T-helper 2 cell treated with Interferon-gamma antibody and Interleukin-4, amounts not matched to agents 5 μg/mL and 100 μg/mL, for 36 hours (primary cell): ENCODE data around the gene CD40LG.

Experiments
- DNase-seq: peaks from one replicate; pipeline ENCODE4 v3.0.0; 2021; ENCODE audit warnings: low spot score
- H3K27ac Mint-ChIP-seq: one replicate; pipeline ENCODE4 v1.8.0; 2021; ENCODE audit warnings: mild to moderate bottlenecking, mixed read lengths
- H3K27me3 Mint-ChIP-seq: one replicate; pipeline ENCODE4 v1.8.0; 2021; ENCODE audit warnings: low read depth, mixed read lengths
- H3K36me3 Mint-ChIP-seq: one replicate; pipeline ENCODE4 v1.8.0; 2021; ENCODE audit warnings: low read depth, mixed read lengths
- H3K4me1 Mint-ChIP-seq: one replicate; pipeline ENCODE4 v1.8.0; 2021; ENCODE audit warnings: low read depth, mixed read lengths
- H3K4me3 Mint-ChIP-seq: one replicate; pipeline ENCODE4 v1.8.0; 2022; ENCODE audit warnings: mild to moderate bottlenecking, moderate library complexity, mixed read lengths
- H3K9me3 Mint-ChIP-seq: one replicate; pipeline ENCODE4 v1.8.0; 2021; ENCODE audit warnings: mixed read lengths

Gene CD40LG

GRCh38 chrX:136647677-136648360, at the start of gene CD40LG:
TSS of gene CD40LG (plus strand) at chrX:136648158. CDS start at chrX:136648249, 91 bp downstream.
- Mint-ChIP-seq H3K9me3 (no peaks in the 10 kb centered on the region), H3K4me3 (peak within 1 kb of the TSS; percentile 100), H3K36me3 (peaks cover 49% of the 10 kb centered on the region), H3K4me1 (peaks cover 43% of the 10 kb centered on the region), H3K27ac (peak within 1 kb of the TSS; percentile 96), H3K27me3 (no peaks in the 10 kb centered on the region)
- peak; percentile 49 for DNase-seq

- H3K4me1 Mint-ChIP-seq, result peaks cover 27% of the 10 kb centered on the region
- H3K9me3 Mint-ChIP-seq, result peaks cover 10% of the 10 kb centered on the region
- H3K36me3 Mint-ChIP-seq, result peaks cover 4% of the 10 kb centered on the region
- H3K4me3 Mint-ChIP-seq, result peak overlapping the region; percentile 48
- H3K27me3 Mint-ChIP-seq, result no peaks in the 10 kb centered on the region
- no peak for DNase-seq
- H3K27ac Mint-ChIP-seq, result peak overlapping the region; percentile 79
Measured at GRCh38 chrX:136598631-136599030, 49.3 kb upstream of the CD40LG start.

DNA sequence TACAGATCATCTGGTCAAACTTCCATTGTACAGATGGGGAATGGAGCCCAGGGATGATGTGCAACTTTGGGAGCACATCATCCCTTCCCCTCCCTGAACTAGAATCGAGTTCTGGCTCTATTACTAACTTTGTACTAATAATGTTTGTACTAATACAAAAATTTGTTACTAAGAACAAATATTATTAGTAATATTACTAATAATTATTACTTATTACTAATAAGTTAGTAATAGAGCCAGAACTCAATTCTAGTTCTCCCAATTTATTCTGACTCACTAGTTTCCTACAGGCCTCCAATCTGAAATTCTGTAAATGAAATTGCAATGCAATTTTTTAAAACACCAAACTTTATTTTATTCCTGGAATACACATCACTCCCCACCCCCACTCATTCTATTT, 47.9 kb upstream of the CD40LG start:
- Mint-ChIP-seq H3K4me1 (peaks cover 28% of the 10 kb centered on the region), H3K9me3 (no peaks in the 10 kb centered on the region), H3K27ac (no peak overlapping the region), H3K36me3 (peaks cover 2% of the 10 kb centered on the region), H3K27me3 (no peaks in the 10 kb centered on the region), H3K4me3 (no peak overlapping the region)
- no peak for DNase-seq

DNA sequence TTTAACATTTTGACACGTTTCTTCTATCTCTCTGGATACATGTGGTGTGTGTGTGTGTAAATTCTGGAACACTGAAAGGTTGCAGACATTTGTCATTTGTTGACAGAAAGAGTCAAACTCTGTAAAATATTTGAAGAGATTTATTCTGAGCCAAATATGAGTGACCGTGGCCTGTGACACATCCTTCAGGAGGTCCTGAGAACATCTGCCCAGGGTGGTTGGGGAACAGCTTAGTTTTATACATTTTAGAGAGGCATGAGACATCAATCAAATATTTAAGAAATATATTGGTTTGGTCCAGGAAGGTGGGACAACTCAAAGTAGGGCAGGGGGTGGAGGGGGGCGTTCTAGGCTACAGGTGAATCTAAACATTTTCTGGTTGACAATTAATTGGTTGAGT, 40.7 kb upstream of the CD40LG start:
- no peaks in the 10 kb centered on the region for H3K9me3 Mint-ChIP-seq
- no peaks in the 10 kb centered on the region for H3K27me3 Mint-ChIP-seq
- peaks cover 49% of the 10 kb centered on the region for H3K4me1 Mint-ChIP-seq
- H3K27ac Mint-ChIP-seq, result no peak overlapping the region
- no peak for DNase-seq
- peaks cover 2% of the 10 kb centered on the region for H3K36me3 Mint-ChIP-seq
- no peak overlapping the region for H3K4me3 Mint-ChIP-seq

DNA sequence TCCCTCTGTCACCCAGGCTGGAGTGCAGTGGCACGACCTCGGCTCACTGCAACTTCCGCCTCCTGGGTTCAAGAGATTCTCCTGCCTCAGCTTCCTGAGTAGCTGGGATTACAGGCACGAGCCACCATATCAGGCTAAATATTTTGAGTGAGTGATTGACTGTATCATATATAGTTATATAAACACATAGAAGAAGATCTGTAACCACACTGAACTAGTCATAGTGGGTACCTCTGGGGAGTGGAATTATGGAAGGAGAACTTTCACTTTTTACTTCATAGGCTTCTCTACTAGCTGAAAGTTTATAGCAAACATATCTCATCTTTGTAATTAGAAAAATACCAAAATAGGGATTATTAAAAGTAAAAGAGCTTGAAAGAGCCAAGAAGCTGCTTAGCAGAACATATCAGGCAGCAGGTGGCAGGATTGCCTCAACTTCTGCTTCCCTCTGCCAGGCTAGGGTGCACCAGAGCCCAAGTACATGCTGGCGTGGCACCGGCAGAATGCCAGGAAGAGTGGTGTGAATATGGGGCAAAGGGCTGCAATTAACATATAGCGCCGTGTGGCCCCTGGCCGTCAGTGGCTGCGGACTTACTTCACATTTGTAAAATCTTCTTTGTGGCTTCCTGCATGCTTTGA, 39.5 kb upstream of the CD40LG start:
- Mint-ChIP-seq H3K27me3 (no peaks in the 10 kb centered on the region), H3K27ac (peak overlapping the region; percentile 81), H3K4me1 (peaks cover 47% of the 10 kb centered on the region), H3K9me3 (no peaks in the 10 kb centered on the region), H3K36me3 (peaks cover 2% of the 10 kb centered on the region), H3K4me3 (peak overlapping the region; percentile 38)
- no peak for DNase-seq

DNA sequence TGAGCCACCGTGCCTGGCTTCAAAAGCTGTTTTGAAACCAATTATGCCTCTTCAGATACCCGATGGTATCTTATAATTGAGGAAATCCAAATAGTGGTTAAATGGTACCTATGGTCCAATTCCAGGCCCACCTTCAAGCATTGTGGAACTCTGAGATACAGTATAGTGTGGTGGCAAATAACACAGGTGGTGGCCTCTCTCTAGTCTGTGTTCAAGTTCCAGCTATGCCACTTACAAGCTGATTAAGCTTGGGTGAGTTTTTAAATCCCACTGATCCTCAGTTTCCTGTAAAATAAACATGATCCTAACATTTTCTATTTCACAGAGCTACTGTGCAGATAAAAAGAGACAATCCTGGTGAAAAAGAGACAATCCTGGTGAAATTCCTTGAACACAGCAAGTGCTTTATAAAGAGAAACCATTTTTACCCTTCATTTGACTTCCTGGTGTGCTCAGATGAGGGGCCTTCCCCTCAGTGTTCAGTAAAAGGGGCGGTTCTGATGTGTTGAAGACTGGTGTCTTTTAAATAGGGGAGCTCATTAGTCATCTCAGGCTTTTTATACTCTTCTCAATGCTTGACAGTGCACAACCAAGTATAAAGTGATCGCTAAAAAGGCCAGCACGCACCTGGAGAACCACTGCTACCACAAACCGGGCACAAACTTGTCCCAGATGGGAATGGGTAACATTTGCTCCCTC, 30.8 kb upstream of the CD40LG start:
- Mint-ChIP-seq H3K4me3 (peak overlapping the region; percentile 32), H3K4me1 (peaks cover 53% of the 10 kb centered on the region)

DNA sequence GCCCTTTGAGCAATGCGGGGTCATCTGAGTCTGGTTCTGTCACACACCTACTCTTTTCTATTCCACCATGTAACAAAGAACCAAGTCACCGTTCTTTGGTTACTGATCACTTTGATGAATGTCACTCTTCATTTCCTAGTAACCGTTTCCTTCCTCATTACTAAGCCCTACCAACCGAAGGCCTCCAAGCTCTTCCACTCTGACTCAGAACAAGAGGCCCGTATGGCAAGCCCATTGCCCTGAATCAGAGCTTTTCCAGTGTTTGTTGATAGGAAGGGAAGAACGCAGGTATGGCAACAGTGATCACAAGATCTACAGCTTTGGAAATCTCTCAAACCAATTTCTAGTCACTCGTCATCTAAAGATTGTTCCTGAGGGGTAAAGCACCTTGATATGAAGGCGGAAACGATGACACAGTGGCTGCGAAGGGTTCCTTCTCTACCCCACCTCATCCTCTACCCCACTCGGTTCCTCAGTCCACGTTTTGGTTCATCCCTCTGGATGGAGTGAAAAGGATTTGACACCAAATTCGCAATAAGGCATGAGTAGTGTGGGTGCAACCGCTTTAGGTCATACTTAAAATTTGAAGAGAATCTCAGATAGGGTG, 28.0 kb upstream of the CD40LG start:
- peaks cover 12% of the 10 kb centered on the region for H3K36me3 Mint-ChIP-seq
- H3K4me3 Mint-ChIP-seq, result peak overlapping the region; percentile 49
- H3K4me1 Mint-ChIP-seq, result peaks cover 70% of the 10 kb centered on the region
- peaks cover 7% of the 10 kb centered on the region for H3K9me3 Mint-ChIP-seq
- DNase-seq, result peak; percentile 71
- H3K27me3 Mint-ChIP-seq, result no peaks in the 10 kb centered on the region
- peak overlapping the region; percentile 91 for H3K27ac Mint-ChIP-seq

More for the DNA sequence above, 30.8 kb upstream of the CD40LG start:
- DNase-seq, result no peak
- no peaks in the 10 kb centered on the region for H3K9me3 Mint-ChIP-seq
- H3K27ac Mint-ChIP-seq, result peak overlapping the region; percentile 83
- peaks cover 2% of the 10 kb centered on the region for H3K36me3 Mint-ChIP-seq
- no peaks in the 10 kb centered on the region for H3K27me3 Mint-ChIP-seq

- peaks cover 72% of the 10 kb centered on the region for H3K4me1 Mint-ChIP-seq
Measured at GRCh38 chrX:136620780-136621179, 27.2 kb upstream of the CD40LG start.

DNA sequence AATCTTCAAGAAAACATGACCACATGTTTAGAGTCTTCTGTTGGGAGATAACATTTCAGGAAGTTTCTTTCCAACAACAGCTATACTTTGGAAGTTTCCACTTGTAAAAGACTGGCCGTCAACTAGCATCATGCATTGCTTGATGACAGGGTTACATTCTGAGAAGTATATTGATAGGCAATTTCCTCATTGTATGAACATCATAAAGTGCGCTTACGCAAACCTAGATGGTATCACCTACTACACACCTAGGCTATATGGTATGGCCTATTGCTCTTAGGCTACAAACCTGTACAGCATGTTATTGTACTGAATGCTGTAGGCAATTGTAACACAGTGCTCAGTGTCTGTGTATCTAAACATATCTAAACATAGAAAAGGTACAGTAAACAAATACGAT, 25.4 kb upstream of the CD40LG start:
- Mint-ChIP-seq H3K9me3 (peaks cover 7% of the 10 kb centered on the region), H3K4me3 (no peak overlapping the region), H3K36me3 (peaks cover 12% of the 10 kb centered on the region), H3K4me1 (peaks cover 79% of the 10 kb centered on the region), H3K27ac (no peak overlapping the region), H3K27me3 (no peaks in the 10 kb centered on the region)
- DNase-seq, result no peak

More at GRCh38 chrX:136620780-136621179, 27.2 kb upstream of the CD40LG start:
- no peak for DNase-seq
- Mint-ChIP-seq H3K36me3 (peaks cover 12% of the 10 kb centered on the region), H3K27ac (peak overlapping the region; percentile 91), H3K9me3 (peaks cover 7% of the 10 kb centered on the region), H3K4me3 (peak overlapping the region; percentile 4), H3K27me3 (no peaks in the 10 kb centered on the region)

DNA sequence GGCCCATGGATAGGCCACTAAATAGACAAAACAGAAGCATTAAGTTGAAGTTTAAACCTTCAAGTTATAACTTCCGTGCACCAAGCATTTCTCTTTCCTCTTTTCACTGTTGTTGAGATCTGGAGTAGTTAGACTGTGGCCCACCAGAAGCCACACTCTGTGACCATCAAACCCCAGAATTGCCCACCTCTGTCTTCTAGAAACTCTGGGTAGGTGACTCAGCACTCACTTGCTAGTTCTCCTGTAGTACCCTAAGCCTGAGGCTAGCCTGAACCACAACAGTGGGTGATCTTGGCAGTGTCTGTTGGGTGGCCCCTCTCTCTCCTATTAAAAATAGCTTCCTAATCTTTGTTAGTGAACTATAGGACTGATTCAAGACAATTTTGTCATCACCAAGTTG, 24.6 kb upstream of the CD40LG start:
- H3K4me1 Mint-ChIP-seq, result peaks cover 79% of the 10 kb centered on the region
- no peak for DNase-seq
- H3K36me3 Mint-ChIP-seq, result peaks cover 12% of the 10 kb centered on the region
- no peaks in the 10 kb centered on the region for H3K27me3 Mint-ChIP-seq
- peak overlapping the region; percentile 49 for H3K4me3 Mint-ChIP-seq
- H3K27ac Mint-ChIP-seq, result peak overlapping the region; percentile 86
- peaks cover 7% of the 10 kb centered on the region for H3K9me3 Mint-ChIP-seq

- H3K9me3 Mint-ChIP-seq, result peaks cover 7% of the 10 kb centered on the region
- no peak for DNase-seq
- H3K27ac Mint-ChIP-seq, result peak overlapping the region; percentile 91
- peaks cover 80% of the 10 kb centered on the region for H3K4me1 Mint-ChIP-seq
- H3K4me3 Mint-ChIP-seq, result no peak overlapping the region
- H3K27me3 Mint-ChIP-seq, result no peaks in the 10 kb centered on the region
- H3K36me3 Mint-ChIP-seq, result peaks cover 12% of the 10 kb centered on the region
Measured at GRCh38 chrX:136625246-136625645, 22.7 kb upstream of the CD40LG start.

DNA sequence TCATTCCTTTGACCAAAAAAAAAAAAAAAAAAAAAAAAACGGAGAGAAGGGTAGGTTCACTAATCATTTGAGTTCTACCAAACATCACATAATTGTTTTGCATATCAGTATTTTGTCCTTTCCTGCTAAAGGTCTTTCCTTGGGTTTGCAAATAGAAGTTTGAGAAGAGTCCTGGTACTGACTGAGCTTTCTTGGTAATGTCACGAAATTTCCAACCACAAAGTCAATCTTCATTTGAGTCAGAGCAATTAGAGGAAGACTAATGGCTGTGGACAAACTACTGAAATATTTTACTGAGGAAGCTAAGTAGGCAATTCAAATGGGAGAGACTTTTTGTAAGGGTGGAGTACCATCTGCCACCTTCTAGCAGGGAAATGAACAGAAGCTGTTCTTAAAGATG, 21.7 kb upstream of the CD40LG start:
- no peaks in the 10 kb centered on the region for H3K27me3 Mint-ChIP-seq
- no peak for DNase-seq
- H3K9me3 Mint-ChIP-seq, result peaks cover 7% of the 10 kb centered on the region
- peaks cover 12% of the 10 kb centered on the region for H3K36me3 Mint-ChIP-seq
- peak overlapping the region; percentile 93 for H3K27ac Mint-ChIP-seq
- H3K4me3 Mint-ChIP-seq, result peak overlapping the region; percentile 78
- H3K4me1 Mint-ChIP-seq, result peaks cover 83% of the 10 kb centered on the region

GRCh38 chrX:136626891-136627290, 21.1 kb upstream of the CD40LG start:
- Mint-ChIP-seq H3K9me3 (peaks cover 7% of the 10 kb centered on the region), H3K36me3 (peaks cover 10% of the 10 kb centered on the region), H3K27me3 (no peaks in the 10 kb centered on the region), H3K4me3 (peak overlapping the region; percentile 78), H3K4me1 (peaks cover 80% of the 10 kb centered on the region), H3K27ac (peak overlapping the region; percentile 93)
- DNase-seq, result no peak

DNA sequence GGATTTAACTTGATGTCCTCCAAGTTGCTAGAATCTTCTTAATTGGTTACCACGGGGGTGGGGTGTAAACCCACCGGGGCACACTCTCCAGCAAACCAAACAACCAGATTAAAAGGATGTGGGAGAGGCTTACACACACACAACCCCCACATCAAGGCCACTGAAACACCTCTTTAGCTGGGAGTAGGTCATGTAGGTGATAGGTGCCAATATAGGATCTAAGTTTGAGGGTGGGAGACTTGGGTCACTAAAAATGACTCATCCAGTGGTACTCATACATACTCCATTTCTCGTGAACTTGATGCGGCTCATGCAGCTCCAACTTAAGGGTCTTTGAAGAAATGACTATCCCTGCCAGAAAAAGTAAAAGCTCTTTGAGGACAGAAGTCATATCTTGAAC, 20.5 kb upstream of the CD40LG start:
- peaks cover 7% of the 10 kb centered on the region for H3K9me3 Mint-ChIP-seq
- H3K36me3 Mint-ChIP-seq, result peaks cover 11% of the 10 kb centered on the region
- peak; percentile 53 for DNase-seq
- peak overlapping the region; percentile 78 for H3K4me3 Mint-ChIP-seq
- H3K27ac Mint-ChIP-seq, result peak overlapping the region; percentile 93
- H3K27me3 Mint-ChIP-seq, result no peaks in the 10 kb centered on the region
- peaks cover 81% of the 10 kb centered on the region for H3K4me1 Mint-ChIP-seq
